ENCODE measurements around the gene FZD8. TPM values are rescaled to one million over a fixed set of nuclear protein-coding genes. Genes with fewer than 3 reads are reported as not detected.

Gene FZD8
- total and polyA plus RNA-seq, 4 donors: 6.5 to 20.8 (median 7.6) TPM

- Histone ChIP-seq H3K9ac (ENCODE audit: insufficient read depth in 1 of 2, low read length in 2 of 2) (no peak overlapping the region), H3K4me1 (ENCODE audit: control insufficient read depth in 5 of 5, insufficient read depth in 5 of 5, low read length in 5 of 5) (peaks cover 0 to 12% (median 3%) of the 10 kb centered on the region in 5 donors), H3K36me3 (ENCODE audit: control insufficient read depth in 4 of 4, insufficient read depth in 4 of 4, low read length in 4 of 4) (no peaks in the 10 kb centered on the region), H3K9me3 (ENCODE audit: control insufficient read depth in 4 of 4, insufficient read depth in 3 of 4, low read length in 3 of 4) (peaks cover 0 to 11% (median 0%) of the 10 kb centered on the region in 4 donors), H3K4me3 (no peak overlapping the region), H3K27ac (ENCODE audit: low read depth in 1 of 2, low read length in 1 of 2) (no peak overlapping the region), H3K27me3 (ENCODE audit: control insufficient read depth in 3 of 3, insufficient read depth in 3 of 3, low read length in 2 of 3) (peaks cover 0 to 13% (median 7%) of the 10 kb centered on the region in 3 donors)
- DNase-seq: no peak
- WGBS, 2 donors: 72 to 84% methylated on average over 6 of the region's 6 CpGs
- TF ChIP-seq, protein P1, sequence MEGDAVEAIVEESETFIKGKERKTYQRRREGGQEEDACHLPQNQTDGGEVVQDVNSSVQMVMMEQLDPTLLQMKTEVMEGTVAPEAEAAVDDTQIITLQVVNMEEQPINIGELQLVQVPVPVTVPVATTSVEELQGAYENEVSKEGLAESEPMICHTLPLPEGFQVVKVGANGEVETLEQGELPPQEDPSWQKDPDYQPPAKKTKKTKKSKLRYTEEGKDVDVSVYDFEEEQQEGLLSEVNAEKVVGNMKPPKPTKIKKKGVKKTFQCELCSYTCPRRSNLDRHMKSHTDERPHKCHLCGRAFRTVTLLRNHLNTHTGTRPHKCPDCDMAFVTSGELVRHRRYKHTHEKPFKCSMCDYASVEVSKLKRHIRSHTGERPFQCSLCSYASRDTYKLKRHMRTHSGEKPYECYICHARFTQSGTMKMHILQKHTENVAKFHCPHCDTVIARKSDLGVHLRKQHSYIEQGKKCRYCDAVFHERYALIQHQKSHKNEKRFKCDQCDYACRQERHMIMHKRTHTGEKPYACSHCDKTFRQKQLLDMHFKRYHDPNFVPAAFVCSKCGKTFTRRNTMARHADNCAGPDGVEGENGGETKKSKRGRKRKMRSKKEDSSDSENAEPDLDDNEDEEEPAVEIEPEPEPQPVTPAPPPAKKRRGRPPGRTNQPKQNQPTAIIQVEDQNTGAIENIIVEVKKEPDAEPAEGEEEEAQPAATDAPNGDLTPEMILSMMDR (IDR thresholded peaks at IDR 0.05; ENCODE audit: control extremely low read depth, extremely low read depth): no peak
- ATAC-seq (ENCODE audit: insufficient read depth, low FRiP score): no peak
Measured at GRCh38 chr10:35611750-35612149, 30.3 kb downstream of the FZD8 start.

GRCh38 chr10:35608328-35608672, 33.8 kb downstream of the FZD8 start:
- Histone ChIP-seq H3K9ac (ENCODE audit: insufficient read depth in 1 of 2, low read length in 2 of 2) (no peak overlapping the region), H3K4me3 (no peak overlapping the region), H3K27ac (ENCODE audit: low read depth in 1 of 2, low read length in 1 of 2) (no peak overlapping the region), H3K27me3 (ENCODE audit: control insufficient read depth in 3 of 3, insufficient read depth in 3 of 3, low read length in 2 of 3) (peaks cover 0 to 12% (median 5%) of the 10 kb centered on the region in 3 donors), H3K36me3 (ENCODE audit: control insufficient read depth in 4 of 4, insufficient read depth in 4 of 4, low read length in 4 of 4) (no peaks in the 10 kb centered on the region), H3K4me1 (ENCODE audit: control insufficient read depth in 5 of 5, insufficient read depth in 5 of 5, low read length in 5 of 5) (peaks cover 0 to 18% (median 3%) of the 10 kb centered on the region in 5 donors), H3K9me3 (ENCODE audit: control insufficient read depth in 4 of 4, insufficient read depth in 3 of 4, low read length in 3 of 4) (peaks cover 0 to 11% (median 0%) of the 10 kb centered on the region in 4 donors)
- WGBS, 2 donors: 49 to 64% methylated on average over 13 to 16 of the region's 16 CpGs
- ATAC-seq (ENCODE audit: insufficient read depth, low FRiP score) (no peak), DNase-seq (no peak)
- TF ChIP-seq, protein P1 (IDR thresholded peaks at IDR 0.05; ENCODE audit: control extremely low read depth, extremely low read depth): no peak

- Histone ChIP-seq H3K9me3 (ENCODE audit: control insufficient read depth in 4 of 4, insufficient read depth in 3 of 4, low read length in 3 of 4) (peaks cover 0 to 11% (median 0%) of the 10 kb centered on the region in 4 donors), H3K27ac (ENCODE audit: low read depth in 1 of 2, low read length in 1 of 2) (no peak overlapping the region), H3K4me1 (ENCODE audit: control insufficient read depth in 5 of 5, insufficient read depth in 5 of 5, low read length in 5 of 5) (peaks cover 0 to 18% (median 3%) of the 10 kb centered on the region in 5 donors), H3K36me3 (ENCODE audit: control insufficient read depth in 4 of 4, insufficient read depth in 4 of 4, low read length in 4 of 4) (no peaks in the 10 kb centered on the region), H3K27me3 (ENCODE audit: control insufficient read depth in 3 of 3, insufficient read depth in 3 of 3, low read length in 2 of 3) (peaks cover 0 to 12% (median 4%) of the 10 kb centered on the region in 3 donors), H3K9ac (ENCODE audit: insufficient read depth in 1 of 2, low read length in 2 of 2) (no peak overlapping the region), H3K4me3 (peak overlapping the region; percentile 21)
- WGBS, 2 donors: 8 to 10% methylated on average over 78 of the region's 78 CpGs
- TF ChIP-seq, protein P1 (IDR thresholded peaks at IDR 0.05; ENCODE audit: control extremely low read depth, extremely low read depth): no peak
- ATAC-seq (ENCODE audit: insufficient read depth, low FRiP score): no peak
- peak; percentile 23 to 35 (median 35) for DNase-seq
Measured at GRCh38 chr10:35607475-35608327, 34.4 kb downstream of the FZD8 start.

Data from lung (tissue), 12 donors.